ENCODE data around the gene SEPHS2.
"Not testable (repeated sequence)": the region's sequence is repeated elsewhere in the genome, so short reads cannot be mapped to it uniquely, and the experiment has no call there.

The SEPHS2 gene, protein sequence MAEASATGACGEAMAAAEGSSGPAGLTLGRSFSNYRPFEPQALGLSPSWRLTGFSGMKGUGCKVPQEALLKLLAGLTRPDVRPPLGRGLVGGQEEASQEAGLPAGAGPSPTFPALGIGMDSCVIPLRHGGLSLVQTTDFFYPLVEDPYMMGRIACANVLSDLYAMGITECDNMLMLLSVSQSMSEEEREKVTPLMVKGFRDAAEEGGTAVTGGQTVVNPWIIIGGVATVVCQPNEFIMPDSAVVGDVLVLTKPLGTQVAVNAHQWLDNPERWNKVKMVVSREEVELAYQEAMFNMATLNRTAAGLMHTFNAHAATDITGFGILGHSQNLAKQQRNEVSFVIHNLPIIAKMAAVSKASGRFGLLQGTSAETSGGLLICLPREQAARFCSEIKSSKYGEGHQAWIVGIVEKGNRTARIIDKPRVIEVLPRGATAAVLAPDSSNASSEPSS

DNA sequence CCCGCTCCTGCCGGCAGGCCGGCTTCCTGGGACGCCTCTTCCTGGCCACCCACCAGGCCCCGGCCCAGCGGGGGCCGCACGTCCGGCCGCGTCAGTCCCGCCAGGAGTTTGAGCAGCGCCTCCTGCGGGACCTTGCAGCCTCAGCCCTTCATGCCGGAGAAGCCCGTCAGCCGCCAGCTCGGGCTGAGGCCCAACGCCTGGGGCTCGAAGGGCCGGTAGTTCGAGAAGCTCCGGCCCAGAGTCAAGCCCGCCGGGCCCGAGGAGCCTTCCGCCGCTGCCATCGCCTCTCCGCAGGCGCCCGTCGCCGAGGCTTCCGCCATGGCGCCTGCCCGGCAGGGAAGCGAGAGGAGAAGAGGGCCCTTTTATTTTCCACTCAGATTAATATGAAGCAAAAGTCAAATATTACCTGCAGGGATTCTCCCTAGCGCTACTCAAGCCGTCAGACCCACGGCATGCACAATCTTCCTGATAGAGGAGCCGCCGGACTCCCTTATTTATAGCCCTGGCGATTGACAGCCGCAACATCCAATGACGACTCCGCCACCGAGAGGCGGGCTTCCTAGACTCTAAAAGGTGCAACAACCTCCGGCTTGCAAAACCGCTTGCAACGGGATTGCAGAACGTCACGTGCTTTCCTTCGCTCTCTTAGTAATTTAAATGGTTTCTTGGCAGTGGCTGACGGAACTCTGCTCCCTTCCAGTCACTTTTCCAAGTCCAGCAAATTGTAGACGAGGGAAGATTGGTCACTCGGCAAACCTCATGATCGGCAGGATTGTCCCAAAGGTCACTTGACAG, at the start of gene SEPHS2:
TSS of gene SEPHS2 (minus strand) at position 467 of the 795 bp plus-strand sequence. CDS start at position 320, 147 bp downstream.
- peak; percentile 92 for DNase-seq

DNA sequence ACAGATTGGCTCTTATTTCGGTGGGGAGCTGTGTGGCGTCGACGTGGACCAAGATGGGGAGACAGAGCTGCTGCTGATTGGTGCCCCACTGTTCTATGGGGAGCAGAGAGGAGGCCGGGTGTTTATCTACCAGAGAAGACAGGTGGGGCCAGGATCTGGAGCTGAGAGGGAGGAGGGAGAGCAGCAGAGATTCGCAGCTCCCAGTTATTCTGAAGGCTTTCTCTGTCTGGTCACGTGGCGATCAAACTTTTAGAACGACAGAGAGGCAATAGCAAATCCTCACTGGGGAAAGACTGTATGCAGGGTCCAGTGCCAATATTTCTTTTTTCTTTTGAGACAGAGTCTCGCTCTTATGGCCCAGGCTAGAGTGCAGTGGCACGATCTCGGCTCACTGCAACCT, 49.0 kb upstream of the SEPHS2 start:
- no peak for DNase-seq

DNA sequence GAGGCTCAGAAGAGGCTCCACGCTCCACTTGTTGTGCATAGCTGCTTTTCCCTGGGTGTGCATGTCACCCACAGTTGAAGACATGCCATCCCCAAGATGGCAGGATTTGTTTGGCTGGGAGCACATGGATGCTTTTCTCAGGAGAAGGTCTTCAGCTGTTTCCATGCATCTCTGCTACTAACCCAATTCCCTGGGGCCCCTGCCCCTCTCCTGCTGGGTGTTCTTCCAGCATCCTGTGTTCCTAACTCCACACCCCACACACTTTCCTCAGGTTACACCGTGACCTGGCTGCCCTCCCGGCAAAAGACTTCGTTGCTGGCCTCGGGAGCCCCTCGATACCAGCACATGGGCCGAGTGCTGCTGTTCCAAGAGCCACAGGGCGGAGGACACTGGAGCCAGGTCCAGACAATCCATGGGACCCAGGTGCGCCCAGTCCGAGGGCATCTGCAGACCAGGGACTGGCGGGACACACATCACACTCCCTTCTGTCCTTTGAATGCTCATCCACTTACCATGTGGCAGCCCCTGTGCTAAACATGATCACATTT, 48.3 kb upstream of the SEPHS2 start:
- no peak for DNase-seq

DNA sequence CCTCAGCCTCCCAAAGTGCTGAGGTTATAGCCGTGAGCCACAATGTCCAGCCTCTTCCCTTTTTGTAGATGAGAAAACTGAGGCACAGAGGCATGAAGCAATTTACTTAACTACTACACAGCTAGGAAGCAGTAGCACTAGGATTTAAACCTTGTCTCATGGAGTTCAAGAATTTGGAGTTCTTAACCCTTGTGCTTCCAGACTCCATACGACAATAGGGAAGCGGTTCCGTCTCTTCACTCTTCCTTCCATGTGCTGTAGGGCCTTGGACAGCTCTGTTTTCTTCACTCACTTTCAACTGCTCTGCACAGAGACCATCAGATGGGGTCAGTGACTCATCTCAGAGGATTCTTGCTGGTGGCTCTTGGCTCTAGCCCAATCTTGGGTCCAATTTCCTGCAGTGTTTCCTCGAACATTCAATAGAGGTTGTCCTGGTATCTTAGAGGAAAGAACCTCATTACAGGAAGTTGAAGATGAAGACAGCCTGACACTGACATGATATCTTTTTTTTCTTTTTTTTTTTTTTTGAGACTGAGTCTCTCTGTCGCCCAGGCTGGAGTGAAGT, 46.2 kb upstream of the SEPHS2 start:
- no peak for DNase-seq

DNA sequence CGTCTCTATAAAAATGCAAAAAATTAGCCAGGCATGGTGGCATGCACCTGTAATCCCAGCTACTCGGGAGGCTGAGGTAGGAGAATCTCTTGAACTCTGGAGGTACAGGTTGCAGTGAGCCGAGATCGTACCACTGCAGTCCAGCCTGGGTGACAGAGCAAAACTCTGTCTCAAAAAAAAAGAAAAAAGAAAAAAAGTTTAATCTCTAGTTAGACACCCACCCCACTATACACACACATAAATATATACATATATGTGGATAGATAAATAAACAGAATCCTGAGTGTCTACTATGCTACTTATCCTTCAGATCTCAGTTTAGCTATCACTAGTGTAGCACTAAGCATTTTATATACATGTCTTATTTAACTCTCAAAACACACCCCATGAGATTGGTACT, 45.6 kb upstream of the SEPHS2 start:
- DNase-seq = no peak

DNA sequence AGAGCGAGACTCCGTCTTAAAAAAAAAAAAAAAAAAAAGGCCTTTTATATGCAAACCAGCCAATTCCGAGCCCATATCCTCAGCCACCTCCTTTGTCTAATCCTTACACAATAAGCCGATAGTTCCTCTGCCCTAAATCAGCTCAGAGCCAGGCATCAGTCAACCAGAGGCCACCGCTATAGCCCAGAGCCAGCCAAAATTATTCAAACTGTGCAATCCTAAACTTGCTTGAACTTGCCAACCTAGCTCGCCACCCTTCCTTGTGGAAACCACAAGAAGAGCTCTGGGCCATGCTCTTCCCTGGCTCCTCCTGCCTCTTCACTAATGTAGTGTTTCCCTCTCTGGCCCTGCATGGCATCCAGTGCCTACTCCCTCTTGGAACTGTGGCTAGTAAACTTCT, 44.5 kb upstream of the SEPHS2 start:
- no peak for DNase-seq

DNA sequence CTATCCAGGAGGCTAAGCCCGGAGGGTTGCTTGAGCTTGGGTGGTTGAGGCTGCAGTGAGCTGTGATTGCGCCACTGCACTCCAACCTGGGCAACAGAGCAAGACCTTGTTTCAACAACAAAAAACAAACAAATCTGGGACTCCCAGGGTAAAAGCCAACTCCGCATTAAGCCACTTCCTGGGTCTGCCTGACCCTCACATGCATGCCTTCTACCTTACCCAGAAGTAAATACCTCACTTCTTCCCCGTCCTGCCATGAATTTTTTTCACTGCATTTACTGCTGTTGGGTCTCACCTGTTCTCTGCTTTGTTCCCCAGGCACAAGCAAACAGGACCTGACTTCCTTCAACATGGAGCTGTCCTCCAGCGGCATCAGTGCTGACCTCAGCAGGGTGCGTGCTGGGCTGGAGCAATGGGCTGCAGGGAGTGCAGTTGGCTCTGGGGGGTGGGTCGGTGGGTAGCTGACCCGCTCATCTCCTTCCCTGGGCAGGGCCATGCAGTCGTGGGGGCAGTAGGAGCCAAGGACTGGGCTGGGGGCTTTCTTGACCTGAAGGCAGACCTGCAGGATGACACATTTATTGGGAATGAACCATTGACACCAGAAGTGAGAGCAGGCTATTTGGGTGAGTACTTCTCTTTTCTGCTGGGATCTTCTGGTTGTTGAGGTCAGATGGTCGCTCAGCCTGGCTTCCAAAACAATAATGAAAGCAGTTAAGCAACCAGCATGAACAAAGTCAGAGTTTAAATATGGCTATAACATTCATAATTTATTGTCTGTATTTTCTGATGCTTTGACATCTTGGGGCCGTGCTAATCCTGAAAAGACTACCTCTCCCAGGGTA, 43.3 kb upstream of the SEPHS2 start:
- DNase-seq = no peak

DNA sequence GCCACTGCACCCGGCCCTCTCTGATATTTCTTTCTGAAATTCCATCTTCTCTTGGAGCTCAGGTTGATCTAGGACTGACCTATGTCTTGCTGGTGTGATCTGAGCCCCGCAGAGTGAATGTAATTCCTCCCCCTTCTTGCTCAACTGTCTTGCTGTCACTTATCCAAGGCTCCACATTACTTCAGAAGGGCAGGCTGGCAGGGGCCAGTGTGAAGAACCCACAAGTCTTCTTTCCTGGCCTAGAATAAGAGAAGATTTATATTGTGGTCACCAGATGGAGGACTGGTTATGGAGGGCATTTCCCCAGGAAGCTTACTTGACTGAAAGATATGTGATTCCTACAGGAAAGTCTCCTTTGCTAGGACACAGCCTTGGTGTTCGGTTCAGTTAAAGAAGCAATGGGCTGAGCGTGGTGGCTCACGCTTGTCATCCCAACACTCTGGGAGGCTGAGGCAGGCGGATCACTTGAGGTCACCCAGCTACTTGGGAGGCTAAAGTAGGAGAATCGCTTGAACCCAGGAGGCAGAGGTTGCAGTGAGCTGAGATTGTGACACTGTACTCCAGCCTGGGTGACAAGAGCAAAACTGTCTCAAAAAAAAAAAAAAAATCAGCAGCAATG, 40.3 kb upstream of the SEPHS2 start:
- no peak for DNase-seq

DNA sequence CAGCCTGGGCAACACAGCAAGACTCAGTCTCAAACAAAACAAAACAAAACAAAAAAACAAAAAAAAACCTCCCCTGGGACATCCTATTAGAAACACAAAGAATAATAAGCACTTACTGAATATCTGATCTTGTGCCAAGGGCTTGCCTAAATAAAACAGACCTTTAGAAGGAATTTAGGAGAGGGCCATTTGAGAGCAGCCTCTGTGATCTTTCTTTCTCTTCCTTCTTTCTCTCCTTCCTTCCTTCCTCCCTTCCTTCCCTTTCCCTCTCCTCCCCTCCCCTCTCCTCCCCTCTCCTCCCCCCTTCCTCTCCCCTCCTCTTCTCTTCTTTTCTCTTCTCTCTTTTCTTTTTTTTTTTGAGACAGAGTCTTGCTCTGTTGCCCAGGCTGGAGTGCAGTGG, 39.2 kb upstream of the SEPHS2 start:
- no peak for DNase-seq

DNA sequence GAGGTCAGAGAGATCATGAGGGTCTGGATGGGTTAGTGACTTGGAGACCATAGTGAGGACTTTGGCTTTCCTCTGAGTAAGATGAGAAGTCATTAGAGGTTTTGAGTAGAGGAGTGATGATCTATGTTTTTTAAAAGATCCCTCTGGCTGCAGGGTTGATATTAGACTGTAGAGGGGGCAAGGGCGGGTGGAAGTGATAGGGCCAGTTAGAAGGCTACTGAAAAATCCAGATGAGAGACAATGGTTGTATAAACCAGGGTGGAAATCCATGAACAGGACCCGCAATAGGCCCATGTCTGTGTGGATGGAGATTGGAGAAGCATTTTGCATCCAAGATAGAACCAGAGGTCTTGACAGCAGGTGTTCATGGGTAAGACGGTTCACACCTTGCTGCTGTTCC, 36.7 kb upstream of the SEPHS2 start:
- no peak for DNase-seq

DNA sequence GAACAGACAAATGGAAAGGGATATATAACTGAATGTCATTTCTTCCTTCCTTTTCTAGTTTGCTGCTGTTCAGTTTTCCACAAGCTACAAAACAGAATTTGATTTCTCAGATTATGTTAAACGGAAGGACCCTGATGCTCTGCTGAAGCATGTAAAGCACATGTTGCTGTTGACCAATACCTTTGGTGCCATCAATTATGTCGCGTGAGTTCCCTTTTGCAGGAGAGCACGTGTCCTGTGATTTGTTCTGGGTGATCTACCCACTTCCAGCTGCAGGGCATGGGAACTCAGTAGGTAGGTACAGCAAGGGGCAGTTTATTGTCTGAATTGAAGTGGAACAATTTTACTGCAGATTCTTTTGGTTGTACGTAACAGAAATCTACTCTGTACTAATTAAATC, 35.7 kb upstream of the SEPHS2 start:
- no peak for DNase-seq

DNA sequence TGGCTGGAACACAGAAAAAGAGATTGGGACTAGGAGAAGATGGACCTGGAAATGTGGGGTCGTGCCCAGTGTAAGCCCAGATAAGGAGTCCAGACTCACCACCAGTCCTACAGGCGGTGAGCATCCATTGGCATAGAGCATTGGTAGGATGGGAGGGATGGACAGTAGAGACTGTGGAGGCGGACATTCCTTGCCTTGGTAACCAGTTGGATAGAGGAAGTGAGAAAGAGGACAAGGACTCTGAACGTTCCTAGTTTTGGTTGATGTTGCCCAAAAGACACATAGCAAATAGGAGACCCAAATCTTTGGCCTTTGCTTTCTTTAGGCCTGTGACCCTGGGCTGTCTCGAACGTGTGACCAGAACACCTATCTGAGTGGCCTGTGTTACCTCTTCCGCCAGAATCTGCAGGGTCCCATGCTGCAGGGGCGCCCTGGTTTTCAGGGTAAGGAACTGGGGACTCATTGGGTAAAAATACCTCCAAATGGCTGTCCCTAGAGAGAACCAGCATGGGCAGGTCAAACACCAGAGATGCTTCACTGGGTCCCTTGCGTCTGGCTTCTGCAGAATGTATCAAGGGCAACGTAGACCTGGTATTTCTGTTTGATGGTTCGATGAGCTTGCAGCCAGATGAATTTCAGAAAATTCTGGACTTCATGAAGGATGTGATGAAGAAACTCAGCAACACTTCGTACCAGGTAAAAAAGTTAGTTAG, 33.2 kb upstream of the SEPHS2 start:
- DNase-seq = no peak

DNA sequence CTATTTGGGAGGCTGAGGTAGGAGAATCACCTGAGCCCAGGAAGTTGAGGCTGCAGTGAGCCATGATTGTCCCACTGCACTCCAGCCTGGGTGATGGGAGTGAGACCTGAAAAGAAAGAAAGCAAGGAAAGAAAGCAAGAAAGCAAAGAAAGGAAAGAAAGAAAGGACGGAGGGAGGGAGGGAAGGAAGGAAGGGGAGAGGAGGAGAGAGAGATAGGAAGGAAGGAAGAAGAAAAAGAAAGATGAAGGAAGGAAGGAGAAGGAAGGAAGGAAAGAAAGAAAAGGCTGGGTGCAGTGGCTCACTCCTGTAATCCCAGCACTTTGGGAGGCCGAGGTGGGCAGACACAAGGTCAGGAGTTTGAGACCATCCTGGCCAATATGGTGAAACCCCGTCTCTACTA, 32.1 kb upstream of the SEPHS2 start:
- DNase-seq = not testable (repeated sequence)

DNA sequence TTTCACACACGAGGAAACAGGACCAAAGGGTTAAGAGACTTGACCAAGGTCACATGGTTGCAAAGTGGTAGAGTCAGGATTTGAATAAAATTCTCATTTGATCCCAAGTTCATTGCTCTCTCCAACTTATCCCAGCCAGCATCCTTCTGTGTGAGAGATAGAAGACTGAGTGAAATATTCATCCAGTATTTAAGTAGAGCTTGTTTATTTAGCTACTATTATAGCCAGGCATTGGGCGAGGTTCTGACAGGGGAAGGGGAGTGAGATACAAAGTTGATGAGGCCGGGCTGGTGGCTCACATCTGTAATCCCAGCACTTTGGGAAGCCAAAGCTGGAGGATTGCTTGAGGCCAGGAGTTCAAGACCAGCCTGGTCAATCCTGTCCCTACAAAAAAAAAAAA, 31.3 kb upstream of the SEPHS2 start:
- DNase-seq = no peak

DNA sequence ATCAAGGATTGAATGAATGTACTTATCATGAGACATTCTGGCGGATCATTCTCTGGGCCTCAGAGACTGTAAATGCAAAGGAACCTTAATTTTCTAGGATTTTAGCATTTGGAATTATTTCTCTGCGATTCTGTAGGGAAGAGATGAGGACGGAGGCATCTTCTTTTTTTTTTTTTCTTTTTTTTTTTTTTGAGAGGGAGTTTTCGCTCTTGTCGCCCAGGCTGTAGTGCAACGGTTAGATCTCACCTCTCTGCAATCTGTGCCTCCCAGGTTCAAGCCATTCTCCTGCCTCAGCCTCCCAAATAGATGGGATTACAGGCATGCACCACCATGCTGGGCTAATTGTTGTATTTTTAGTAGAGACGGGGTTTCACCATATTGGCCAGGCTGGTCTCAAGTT, 29.0 kb upstream of the SEPHS2 start:
- DNase-seq = no peak

DNA sequence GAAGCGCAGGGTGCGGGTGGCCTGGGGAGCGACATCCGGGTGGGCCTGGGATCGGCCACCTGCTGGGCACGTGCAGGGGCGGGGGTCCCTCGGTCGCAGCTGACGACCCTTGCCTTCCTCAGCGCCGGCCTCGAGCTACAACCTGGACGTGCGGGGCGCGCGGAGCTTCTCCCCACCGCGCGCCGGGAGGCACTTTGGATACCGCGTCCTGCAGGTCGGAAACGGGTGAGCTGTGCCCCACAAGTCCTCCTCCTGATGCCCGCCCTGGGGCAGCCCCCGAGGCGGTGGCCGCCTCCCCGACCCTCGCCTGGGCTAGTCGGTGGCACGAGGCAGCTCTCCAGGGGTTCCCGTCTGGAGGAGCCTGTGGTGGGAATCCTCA, 28.4 kb upstream of the SEPHS2 start:
- no peak for DNase-seq

DNA sequence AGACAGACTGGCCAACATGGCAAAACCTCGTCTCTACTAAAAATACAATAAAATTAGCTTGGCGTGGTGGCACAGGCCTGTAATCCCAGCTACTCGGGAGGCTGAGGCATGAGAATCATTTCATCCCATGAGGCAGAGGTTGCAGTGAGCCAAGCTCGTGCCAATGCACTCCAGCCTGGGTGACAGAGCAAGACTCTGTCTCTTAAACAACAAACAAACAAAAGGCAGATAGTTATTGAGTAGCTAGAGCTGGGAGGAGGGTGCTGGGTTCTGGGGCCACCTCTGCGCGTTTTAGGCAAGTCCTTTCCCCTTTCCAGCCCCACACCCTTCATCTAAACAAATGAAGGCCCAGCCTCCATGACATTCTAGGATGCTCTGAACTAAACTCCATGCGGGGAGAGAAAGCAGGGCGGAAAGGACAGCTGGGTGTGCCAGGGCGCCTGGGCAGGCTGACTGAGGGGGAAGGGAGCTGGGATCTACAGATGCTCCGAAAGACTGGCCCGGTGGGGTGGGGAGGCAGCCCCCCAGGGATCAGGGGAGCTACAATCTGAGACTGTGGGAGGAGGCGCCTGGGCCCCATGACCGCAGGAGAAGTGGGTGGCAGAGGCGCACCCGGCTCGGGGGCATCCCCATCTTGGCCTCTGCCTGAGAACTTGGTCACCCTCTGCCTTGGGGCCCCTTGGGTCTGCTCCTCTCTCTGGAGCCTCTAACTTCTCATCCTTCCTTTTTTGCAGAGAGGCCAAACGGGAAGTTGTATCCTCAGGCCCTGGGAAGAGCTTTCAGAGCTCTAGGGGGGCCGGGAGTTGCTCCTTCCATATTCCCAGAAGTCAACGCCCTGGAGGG, 27.8 kb upstream of the SEPHS2 start:
- DNase-seq = no peak

DNA sequence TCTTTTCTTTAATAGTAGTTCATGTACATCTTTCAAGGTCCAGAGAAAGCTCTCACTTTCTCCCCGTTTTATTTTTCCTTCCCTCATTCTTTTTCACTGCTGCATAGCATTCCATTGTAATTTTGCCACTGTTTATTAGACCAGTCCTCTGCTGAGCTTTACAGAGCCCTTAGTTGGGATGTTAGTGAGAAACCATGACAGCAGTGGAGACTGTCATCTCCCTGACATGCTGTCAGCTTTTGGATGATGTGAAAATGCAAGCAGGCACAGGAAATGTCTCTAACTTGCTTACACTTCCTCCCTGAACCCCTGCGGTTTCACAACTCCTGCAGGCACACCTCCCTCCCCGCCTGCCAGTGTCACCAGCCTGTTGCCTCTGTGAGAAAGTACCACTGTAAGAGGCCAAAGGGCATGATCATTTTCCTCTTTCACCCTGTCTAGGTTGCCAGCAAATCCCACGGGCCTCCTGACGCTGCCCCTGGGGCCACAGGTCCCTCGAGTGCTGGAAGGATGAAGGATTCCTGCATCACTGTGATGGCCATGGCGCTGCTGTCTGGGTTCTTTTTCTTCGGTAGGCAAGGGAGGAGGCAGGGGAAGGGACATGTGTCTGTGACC, 26.8 kb upstream of the SEPHS2 start, which contains the start of gene ITGAL:
TSS of gene ITGAL (plus strand) at position 415 of the 615 bp plus-strand sequence. CDS start at position 511, 96 bp downstream.
- DNase-seq = no peak

DNA sequence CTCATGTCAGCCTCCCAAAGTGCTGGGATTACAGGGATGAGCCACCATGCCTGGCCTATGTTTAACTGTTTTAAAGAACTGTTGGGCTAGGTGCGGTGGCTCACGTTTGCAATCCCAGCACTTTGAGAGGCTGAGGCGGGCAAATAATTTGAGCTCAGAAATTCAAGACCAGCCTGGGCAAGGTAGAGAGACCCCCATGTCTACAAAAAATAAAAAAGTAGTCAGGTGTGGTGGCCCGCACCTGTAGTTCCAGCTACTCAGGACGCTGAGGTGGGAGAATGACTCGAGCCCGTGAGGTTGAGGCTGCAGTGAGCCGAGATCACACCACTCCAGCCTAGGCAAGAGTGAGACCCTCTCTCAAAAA, 24.9 kb upstream of the SEPHS2 start:
- DNase-seq = no peak

DNA sequence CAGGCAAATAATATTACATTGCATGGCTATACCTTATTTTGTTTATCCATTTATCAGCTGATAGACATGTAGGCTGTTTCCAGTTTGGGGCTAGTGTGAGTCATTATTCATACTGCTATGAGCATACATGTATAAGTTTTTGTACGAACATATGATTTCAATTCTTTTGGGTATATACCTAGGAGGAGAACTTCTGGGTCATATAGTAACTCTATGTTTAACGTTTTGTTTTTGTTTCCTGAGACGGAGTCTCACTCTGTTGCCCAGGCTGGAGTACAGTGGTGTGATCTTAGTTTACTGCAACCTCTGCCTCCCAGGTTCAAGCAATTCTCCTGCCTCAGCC, 24.5 kb upstream of the SEPHS2 start:
- no peak for DNase-seq

All from DMS 273 treated with DMSO at 0.1 percent for 48 hours (cell line).